ENCODE data around the gene CEACAM8.
"Not testable (repeated sequence)": the region's sequence is repeated elsewhere in the genome, so short reads cannot be mapped to it uniquely, and the experiment has no call there.

Gene CEACAM8

DNA sequence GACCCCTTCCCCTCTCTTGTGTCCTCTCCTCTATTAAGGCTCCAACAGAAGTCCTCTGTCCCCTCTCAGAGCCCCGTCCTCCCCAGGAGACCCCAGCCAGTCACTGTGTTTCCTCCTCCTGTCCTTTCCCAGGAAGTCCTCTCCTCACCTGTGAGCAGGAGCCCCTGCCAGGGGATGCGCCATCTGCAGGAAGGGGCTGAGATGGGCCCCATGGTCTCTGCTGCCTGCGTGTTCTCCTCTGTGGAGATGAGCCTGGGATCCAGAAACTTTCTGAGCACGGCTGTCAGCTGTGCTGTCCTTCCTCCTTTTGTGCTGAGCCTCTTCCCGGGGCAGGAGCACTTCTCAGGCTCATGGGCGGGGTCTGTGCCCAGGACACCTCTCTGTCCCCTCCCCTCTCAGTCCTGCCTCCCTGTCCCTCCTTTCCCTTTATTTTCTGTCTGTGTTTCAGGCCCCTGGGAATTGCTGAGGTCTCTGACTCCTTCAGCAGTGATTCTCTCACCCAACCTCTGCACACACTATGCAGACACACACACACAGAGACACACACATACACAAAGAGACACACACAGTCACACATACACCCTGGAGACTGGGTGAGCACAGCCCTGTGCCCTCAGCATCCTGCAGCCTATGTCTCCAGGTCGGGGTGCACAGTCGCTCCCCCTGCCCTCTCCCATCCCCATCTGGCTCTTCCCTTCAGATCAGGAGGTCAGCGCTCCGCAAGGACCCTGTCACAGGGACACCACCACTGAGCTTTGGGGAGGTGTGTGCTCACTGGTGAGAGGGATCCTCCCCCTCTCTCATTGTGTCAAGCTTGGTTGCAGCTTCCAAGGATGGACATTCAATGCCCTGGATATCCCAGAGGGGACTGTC, at the start of gene CEACAM8:
Gene CEACAM8 (minus strand): TSS at position 308 of the 873 bp plus-strand sequence. CDS start 96 bp downstream, at position 212.
- no peak for DNase-seq (ENCODE audit: low read depth in 2 of 2)

DNA sequence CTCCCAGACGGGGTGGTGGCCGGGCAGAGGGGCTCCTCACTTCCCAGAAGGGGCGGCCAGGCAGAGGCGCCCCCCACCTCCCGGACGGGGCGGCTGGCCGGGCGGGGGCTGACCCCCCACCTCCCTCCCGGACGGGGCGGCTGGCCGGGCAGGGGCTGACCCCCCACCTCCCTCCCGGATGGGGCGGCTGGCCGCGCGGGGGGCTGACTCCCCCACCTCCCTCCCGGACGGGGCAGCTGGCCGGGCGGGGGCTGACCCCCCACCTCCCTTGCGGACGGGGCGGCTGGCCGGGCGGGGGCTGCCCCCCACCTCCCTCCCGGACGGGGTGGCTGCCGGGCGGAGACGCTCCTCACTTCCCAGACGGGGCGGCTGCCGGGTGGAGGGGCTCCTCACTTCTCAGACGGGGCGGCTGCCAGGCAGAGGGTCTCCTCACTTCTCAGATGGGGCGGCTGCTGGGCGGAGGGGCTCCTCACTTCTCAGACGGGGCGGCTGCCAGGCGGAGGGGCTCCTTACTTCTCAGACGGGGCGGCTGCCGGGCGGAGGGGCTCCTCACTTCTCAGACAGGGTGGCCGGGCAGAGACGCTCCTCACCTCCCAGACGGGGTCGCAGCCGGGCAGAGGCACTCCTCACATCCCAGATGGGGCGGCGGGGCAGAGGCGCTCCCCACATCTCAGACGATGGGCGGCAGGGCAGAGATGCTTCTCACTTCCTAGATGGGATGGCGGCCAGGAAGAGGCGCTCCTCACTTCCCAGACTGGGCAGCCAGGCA, 44.8 kb upstream of the CEACAM8 start:
- DNase-seq (ENCODE audit: low read depth in 2 of 2) = not testable (repeated sequence)

DNA sequence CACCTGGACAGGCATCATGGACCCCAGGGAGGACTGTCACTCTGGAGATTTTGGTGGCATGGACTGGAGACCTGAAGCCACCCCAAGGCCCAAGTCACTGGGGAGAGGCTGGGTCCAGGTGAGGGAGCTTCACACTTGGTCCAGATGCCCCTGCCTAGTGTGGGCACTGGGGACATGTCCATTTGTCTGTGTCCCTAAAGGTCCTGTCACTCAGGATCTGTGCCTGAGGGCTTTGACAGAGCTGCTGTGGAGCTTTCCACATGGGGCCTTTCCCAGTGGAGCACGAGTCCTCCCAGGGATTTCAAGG, 40.5 kb upstream of the CEACAM8 start:
- no peak for DNase-seq (ENCODE audit: low read depth in 2 of 2)

DNA sequence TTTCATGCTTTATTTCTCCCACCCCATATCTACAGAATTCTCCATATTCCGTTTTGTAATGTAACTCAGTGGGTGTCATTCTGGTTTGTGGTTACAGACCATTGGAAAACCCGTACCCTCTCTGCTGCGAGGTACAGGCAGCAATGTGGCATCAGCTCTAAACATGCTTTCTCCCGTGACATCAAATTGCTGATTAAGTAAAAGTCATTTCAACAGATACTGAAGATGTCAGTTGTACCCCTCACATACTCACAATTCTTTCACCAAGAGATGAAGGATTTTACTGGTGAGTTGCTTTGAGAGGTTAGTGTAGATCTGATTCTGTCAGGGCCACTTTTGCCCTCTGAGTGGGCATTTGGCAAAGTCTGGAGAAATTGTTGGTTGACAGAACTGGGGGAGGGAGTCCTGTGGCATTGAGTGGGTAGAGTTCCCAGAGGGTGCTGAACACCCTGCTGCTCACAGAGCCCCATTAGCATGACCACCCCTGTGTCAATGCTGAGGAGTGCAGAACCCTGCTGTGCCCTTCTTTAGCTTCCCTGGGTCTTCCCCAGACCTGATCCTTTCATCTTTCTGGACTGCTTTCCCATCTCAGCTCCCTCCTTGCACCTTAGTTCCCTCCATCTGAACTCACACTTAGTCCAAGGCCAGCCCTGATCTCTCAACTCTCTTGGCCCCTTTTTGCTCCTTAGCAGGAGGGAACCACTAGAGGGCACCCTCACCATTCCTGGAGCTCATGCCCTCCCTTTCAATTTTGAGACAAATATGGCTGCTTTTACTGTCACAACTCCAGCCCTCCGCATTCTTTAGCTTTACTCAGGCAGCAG, 39.9 kb upstream of the CEACAM8 start:
- peak; percentile 9 to 48 for DNase-seq (ENCODE audit: low read depth in 2 of 2)

DNA sequence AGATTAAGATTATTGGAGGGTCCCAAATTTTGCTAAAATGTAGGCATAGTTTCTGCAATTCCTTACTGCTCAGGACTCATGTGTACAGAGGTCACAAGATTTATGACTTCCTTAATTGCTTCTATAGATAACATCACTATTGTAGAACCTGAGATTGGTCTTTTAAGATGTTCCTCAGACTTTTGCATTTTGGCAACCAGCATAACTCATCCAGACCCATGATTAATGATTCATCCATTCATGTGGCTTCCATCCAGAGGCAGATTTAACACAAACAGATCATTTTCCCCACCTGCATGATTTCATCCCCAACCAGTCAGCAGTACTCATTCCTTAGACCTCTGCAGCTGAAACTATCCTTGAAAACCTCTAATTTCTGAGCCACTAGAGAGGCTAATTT, 34.5 kb upstream of the CEACAM8 start:
- DNase-seq (ENCODE audit: low read depth in 2 of 2) = no peak

DNA sequence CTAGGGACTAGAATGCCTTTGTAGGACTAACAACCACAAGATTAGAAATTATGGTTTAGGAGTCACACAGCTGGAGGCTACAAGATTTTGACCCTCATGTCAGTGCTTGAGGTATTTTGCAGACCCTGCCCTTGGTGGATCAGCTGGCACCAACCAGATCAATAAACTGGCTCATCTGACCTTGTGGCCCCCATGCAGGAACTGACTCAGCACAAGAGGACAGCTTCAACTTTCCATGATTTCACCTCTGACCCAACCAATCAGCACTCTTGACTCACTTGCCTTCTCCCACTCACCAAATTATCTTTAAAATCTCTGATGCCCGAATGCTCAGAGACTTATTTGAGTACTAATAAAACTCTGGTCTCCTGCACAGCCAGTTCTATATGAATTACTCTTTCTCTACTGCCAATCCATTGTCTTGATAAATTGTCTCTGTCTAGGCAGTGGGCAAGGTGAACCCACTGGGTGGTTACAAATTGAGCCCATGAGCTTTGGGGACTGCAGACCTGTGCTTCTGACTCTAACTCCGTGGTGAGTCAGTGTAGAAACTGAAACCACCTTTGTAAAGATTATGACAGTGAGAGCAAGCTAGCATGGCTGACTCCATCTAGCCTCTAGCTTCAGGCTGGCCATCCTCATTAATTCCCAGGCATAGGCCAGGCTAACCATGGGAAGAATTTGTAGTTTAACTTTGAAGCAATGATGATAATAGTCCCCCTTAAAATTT, 33.9 kb upstream of the CEACAM8 start:
- no peak for DNase-seq (ENCODE audit: low read depth in 2 of 2)

DNA sequence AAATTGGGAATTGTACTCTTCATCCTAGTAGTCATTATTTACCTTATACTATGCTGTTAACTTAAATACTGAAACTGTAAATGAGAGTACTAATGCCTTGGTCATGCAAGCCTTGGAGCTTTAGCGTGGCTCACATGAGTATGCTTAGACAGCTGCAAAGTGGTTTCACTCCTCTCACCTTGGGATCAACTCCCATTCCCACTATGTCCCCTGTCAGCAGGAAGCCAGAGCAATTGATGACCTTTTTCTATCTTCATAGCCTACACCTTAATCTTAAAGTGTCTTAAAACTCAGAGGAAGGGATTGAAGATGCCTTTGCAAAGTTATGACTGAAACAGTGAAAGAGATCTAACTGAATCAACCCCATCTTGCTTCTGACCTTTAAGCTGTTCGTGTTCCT, 33.2 kb upstream of the CEACAM8 start:
- DNase-seq (ENCODE audit: low read depth in 2 of 2) = no peak

DNA sequence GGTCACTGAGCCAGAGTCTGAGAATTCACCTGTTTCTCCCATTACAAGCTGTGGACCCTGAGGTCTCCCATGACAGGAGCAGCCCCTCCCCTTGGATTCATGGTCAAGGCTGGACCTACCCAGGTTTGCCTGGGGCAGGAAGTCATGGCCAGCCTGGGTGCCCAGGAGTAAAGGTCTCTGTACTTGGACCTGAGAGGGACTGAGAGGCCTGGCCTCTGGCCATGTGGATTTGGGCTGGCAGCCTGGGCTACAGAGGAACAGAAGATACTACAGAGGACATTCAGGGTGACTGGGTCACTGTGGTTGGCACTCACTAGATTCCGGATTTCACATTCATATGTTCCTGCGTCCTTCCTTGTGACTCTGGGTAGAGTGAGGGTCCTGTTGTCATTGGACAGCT, 31.5 kb upstream of the CEACAM8 start:
- DNase-seq (ENCODE audit: low read depth in 2 of 2) = no peak

DNA sequence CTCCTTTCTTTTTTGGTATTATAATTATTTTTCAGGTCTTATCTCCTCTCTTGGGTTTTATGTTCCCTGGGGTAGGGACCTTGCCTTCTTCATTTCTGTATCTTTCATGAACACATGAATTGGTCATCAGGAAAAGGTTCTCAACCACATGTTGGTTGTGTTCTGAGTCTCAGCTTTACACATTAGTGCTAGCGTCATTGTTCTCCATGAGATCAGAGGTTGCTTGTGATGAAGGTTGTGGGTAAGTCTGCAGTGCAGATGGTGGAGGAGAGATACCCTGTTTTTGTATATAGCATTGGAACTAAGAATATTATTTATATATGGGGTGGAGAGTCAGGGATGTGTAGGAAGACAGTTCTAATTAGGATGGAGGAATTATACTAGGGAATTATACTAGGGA, 24.5 kb upstream of the CEACAM8 start:
- no peak for DNase-seq (ENCODE audit: low read depth in 2 of 2)

DNA sequence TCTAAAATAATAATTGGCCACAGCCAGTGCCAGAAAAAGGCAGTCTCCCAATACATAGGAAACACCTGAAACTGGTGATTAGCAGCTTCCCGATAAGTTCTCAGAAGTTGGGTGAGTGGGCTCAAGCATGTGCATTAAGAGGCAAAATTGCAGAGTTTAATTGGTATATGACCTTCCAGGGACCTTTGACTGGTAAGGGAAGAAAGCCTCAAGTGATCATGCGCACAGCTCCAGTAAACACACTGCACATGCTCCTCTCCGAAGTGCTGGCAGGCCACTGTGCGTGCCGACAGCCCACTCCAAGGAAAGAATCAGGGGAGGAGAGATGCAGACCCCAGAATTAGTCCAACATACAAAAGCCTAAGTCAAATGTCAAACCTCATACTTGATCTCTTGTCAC, 18.9 kb upstream of the CEACAM8 start:
- DNase-seq (ENCODE audit: low read depth in 2 of 2) = no peak

DNA sequence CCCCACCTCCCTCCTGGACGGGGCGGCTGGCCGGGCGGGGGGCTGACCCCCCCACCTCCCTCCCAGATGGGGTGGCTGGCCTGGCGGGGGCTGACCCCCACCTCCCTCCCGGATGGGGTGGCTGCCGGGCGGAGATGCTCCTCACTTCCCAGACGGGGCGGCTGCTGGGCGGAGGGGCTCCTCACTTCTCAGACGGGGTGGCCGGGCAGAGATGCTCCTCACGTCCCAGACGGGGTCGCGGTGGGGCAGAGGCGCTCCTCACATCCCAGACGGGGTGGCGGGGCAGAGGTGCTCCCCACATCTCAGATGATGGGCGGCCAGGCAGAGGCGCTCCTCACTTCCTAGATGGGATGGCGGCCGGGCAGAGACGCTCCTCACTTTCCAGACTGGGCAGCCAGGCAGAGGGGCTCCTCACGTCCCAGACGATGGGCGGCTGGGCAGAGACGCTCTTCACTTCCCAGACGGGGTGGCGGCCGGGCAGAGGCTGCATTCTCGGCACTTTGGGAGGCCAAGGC, 15.7 kb upstream of the CEACAM8 start:
- DNase-seq (ENCODE audit: low read depth in 2 of 2) = not testable (repeated sequence)

DNA sequence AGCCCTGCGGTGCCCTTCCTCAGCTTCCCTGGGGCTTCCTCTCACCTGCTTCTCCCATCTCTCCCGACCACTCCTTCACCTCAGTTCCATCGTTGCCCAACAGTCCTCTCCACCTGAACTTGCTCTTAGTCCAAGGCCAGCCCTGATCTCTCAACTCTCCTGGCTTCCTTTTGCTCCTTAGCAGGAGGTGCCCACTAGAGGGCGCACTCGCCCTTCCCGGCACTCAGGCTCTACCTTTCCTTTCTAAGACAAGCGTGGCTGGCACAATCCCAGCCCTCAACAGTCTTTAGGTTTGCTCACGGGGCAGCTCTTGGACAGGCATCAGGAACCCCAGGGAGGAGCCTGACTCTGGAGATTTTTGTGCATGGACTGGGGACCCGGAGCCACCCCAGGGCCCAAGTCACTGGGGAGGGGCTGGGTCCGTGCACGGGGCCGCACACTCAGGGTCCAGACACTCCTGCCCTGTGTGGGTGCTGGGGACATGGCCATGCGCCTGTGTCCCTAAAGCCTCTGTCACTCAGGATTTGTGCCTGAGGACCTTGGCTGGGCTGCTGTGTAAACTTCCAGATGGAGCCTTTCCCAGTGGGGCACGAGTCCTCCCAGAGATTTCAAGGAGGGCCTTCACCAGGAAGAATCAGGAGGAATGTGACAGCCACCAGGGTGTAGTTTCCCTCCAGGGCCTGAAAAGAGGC, 12.1 kb upstream of the CEACAM8 start:
- peak in 1 of 2 experiments; percentile 63 for DNase-seq (ENCODE audit: low read depth in 2 of 2)

DNA sequence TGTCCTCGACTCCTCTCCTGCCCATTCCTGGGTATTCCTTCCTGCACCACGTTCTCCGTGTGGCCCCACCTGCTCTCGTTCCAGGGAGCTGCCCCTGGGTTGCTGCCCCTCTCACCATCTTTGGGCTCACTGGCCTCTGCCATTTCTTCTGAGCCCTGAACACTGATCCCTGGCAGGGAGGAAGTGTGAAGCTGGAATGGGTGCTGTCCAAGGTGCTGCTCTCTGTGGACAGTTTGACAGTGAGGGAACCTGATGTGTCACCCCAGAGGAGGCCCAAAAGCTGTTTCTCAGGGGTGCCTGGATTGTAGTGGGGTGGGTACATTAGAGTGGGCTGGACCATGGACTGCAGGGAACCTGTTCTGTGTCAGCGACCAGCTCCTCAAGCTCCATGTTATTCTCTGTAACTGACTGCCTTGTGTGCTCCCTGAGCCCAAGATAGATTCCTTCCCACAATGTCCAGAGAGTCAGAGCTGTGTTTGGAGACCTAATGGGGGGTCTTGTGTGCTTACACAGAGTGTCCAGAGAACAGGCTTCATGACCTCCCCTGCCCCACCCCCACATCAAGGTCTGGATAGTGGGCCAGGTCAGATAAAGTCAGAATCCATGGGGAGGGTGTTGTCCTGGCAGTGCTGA, 7.2 kb upstream of the CEACAM8 start:
- DNase-seq (ENCODE audit: low read depth in 2 of 2) = no peak

DNA sequence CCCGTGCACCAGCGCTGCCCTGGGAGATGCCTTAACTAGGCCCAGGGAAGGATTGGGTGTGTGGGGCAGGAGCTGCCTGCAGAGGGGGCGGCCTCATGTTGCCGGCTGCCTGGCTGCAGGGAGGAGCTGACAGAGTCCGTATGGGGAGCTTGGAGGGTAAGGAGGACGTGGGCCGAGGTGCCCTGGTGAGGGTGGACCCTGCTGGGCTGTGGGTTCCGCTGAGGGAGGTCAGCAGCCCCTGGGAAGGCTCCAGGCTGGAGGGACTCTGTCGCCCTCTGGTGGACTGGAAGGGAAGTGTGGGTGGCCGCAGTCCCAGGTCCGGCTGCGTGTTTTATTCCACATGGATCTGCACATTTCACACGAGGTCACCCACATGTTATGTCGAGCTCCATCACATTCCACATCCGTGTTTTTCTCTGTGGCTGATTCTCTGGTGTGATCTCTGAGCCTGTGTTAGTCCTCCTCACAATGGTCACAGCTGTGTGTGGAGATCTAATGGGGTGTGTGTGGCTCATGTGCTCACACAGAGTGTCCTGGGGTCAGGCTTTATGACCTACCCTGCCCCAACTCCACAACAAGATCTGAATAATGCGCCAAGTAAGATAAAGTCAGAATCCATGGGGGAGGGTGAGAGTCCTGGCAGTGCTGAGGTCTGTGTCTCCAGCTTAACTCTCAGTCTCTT, 1.8 kb upstream of the CEACAM8 start:
- peak; percentile 13 to 38 for DNase-seq (ENCODE audit: low read depth in 2 of 2)

DNA sequence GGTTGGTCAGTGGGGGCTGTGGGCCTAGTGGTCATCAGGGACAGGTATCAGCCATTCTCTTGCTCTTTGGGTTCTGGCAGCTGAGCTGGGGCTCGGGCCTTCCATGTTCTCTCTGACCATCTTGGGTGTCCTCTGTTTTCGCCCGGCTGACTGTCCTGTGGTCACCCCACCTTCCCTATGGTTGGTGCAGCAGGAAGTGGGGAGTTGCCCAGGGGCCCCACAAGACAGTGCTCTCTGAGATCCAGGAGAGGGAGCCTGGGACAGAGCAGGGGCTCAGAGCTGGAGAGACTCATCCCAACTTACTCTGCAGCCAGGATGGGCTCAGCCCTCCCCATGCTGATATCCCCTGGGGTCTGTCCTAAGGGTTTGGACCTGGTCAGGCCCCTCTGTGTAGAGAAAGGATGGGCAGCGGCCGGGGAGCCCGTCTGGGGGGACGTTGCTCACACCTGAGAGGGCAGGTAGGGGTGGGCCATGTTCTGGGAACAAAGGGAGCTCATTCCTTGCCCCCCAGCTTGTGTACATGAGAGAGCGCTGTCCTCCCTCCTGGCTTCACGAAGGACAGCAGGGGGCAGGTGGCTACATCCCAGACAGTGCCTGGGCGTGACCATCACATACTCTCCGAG, 937 bp upstream of the CEACAM8 start:
- DNase-seq (ENCODE audit: low read depth in 2 of 2) = no peak

DNA sequence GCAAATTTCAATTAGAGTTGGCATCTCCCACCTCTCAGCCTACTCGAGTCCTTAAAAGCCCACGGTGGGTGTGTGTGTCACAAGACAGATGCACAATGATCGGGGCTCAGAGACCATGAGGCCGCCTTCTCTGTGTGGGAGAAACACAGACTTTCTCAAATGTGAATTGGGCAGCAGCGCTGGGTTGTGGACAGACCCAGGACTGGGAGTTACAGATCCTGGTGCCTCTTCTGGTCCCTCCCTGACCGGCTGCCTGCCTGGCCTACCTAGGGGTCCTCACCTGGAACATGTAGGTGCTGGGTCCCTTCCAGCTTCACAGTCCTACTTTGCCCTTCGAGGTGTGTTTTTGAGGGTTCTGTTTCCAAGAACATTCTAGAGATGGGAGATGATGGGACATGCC, 4.9 kb downstream of the CEACAM8 start:
- no peak for DNase-seq (ENCODE audit: low read depth in 2 of 2)

DNA sequence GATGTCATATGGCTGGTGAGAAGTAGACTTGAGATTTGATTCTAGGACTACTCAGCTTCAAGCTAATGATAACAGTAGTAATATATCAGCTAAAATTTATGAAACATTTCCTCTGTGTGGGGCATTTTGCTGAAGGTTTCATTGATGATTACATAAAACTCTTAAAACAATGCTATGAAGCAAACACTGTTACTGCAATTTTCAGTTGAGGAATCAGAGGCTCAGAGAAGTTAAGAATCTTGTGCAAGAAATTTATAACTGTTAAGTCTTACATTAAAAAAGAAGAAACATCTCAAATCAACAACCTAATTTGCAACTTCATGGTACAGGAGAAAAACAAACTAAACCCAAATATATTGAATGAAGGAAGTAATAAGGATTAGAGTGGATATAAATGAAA, 10.3 kb downstream of the CEACAM8 start:
- no peak for DNase-seq (ENCODE audit: low read depth in 2 of 2)

DNA sequence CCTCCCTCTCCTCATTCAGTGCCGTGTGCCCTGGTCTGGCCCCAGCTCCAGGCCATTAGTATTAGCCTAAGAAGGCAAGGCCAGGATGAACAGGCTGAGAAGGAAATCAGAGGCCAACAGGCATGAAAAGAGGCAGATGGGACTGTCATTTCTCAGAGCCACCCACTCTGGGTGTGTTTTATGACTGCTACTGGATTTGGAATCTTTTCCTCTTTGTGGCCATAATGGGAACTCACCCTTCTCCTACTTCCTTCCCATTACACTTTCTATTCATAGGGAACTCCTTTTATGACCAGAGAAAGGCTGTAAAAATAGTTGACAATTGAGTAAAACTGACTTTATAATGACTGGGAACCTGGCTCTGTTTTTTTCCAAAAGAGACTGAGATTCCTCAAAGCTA, 17.7 kb downstream of the CEACAM8 start:
- DNase-seq (ENCODE audit: low read depth in 2 of 2) = no peak

DNA sequence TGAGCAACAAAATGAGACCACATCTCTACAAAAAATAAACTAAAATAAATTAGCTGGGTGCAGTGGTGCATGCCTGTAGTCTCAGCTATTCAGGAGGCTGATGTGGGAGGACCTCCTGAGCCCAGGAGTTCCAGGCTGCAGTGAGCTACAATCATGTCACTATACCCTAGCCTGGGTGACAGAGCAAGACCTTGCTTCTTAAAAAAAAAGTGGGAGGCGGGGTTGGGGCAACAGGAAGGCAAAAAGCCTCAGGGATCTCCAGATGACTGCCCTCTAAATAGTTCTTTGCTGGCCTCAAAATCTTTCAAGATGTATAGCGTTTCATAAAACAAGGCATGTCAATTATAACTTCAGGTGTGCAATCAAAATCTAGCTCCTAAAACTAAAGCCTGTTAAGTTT, 18.5 kb downstream of the CEACAM8 start:
- DNase-seq (ENCODE audit: low read depth in 2 of 2) = no peak

All from stimulated activated CD4-positive, alpha-beta T cell treated with anti-CD3 and anti-CD28 coated beads, Interleukin-12 subunit alpha, Interleukin-12 subunit beta, amount 100 ng/mL, for 24 hours (primary cell).